GM19468 (cell line): Measurements from ENCODE around the gene PTGR2.
"Not testable (repeated sequence)": the region's sequence is repeated elsewhere in the genome, so short reads cannot be mapped to it uniquely, and the experiment has no call there.

Source experiments
- ATAC-seq: cut with Tn5 transposase; IDR thresholded peaks from one replicate; pipeline ENCODE4 v1.9.1; 2021; ENCODE audit warnings: mild to moderate bottlenecking, moderate library complexity, moderate number of reproducible peaks; ENCODE audit not compliant: unreplicated experiment; ENCODE audit errors: extremely low read depth

Gene PTGR2

GRCh38 chr14:73829526-73830431 lies 21.9 kb upstream of the PTGR2 start:
- ATAC-seq = peak; percentile 48

- ATAC-seq = no peak
Observed at GRCh38 chr14:73833034-73833433, 18.6 kb upstream of the PTGR2 start.

- no peak for ATAC-seq
Observed at GRCh38 chr14:73833530-73834260, 17.9 kb upstream of the PTGR2 start.

GRCh38 chr14:73834261-73834625 lies 17.4 kb upstream of the PTGR2 start:
- no peak for ATAC-seq

GRCh38 chr14:73838293-73839034 lies 13.2 kb upstream of the PTGR2 start:
- ATAC-seq = not testable (repeated sequence)

GRCh38 chr14:73842201-73842600 lies 9.4 kb upstream of the PTGR2 start:
- no peak for ATAC-seq

GRCh38 chr14:73842851-73843250 lies 8.8 kb upstream of the PTGR2 start:
- no peak for ATAC-seq

- no peak for ATAC-seq
Observed at GRCh38 chr14:73843296-73843695, 8.3 kb upstream of the PTGR2 start.

- no peak for ATAC-seq
Observed at GRCh38 chr14:73846947-73847346, 4.7 kb upstream of the PTGR2 start.

- ATAC-seq = no peak
Observed at GRCh38 chr14:73851000-73851399, 631 bp upstream of the PTGR2 start.

GRCh38 chr14:73859145-73859544 lies 7.5 kb downstream of the PTGR2 start:
- ATAC-seq = no peak

- no peak for ATAC-seq
Observed at GRCh38 chr14:73861073-73861472, 9.4 kb downstream of the PTGR2 start.

- ATAC-seq = no peak
Observed at GRCh38 chr14:73862480-73862879, 10.8 kb downstream of the PTGR2 start.

- ATAC-seq = no peak
Observed at GRCh38 chr14:73863209-73863608, 11.6 kb downstream of the PTGR2 start.

GRCh38 chr14:73865534-73866113 lies 14.0 kb downstream of the PTGR2 start:
- ATAC-seq = no peak

- ATAC-seq = not testable (repeated sequence)
Observed at GRCh38 chr14:73869754-73870153, 18.1 kb downstream of the PTGR2 start.

- no peak for ATAC-seq
Observed at GRCh38 chr14:73870525-73871235, 19.0 kb downstream of the PTGR2 start.

GRCh38 chr14:73873660-73874059 lies 22.0 kb downstream of the PTGR2 start:
- no peak for ATAC-seq

- no peak for ATAC-seq
Observed at GRCh38 chr14:73877790-73878189, 26.2 kb downstream of the PTGR2 start.

- ATAC-seq = no peak
Observed at GRCh38 chr14:73878436-73878835, 26.8 kb downstream of the PTGR2 start.
